GM12875 (cell line): Measurements from ENCODE around the gene ST3GAL2.

Experiments used
- H3K4me3 ChIP-seq: one replicate; pipeline ENCODE4 v1.5.1; 2011; ENCODE audit warnings: low read depth, low read length, control low read depth
- TF ChIP-seq, protein P1 (sequence below): IDR thresholded peaks from 2 replicates; pipeline ENCODE4 v1.5.1; 2011; ENCODE audit warnings: low read depth, mild to moderate bottlenecking, control low read depth, inconsistent platforms, low read length, moderate library complexity, borderline replicate concordance; ENCODE audit not compliant: insufficient read depth

ST3GAL2 gene

DNA sequence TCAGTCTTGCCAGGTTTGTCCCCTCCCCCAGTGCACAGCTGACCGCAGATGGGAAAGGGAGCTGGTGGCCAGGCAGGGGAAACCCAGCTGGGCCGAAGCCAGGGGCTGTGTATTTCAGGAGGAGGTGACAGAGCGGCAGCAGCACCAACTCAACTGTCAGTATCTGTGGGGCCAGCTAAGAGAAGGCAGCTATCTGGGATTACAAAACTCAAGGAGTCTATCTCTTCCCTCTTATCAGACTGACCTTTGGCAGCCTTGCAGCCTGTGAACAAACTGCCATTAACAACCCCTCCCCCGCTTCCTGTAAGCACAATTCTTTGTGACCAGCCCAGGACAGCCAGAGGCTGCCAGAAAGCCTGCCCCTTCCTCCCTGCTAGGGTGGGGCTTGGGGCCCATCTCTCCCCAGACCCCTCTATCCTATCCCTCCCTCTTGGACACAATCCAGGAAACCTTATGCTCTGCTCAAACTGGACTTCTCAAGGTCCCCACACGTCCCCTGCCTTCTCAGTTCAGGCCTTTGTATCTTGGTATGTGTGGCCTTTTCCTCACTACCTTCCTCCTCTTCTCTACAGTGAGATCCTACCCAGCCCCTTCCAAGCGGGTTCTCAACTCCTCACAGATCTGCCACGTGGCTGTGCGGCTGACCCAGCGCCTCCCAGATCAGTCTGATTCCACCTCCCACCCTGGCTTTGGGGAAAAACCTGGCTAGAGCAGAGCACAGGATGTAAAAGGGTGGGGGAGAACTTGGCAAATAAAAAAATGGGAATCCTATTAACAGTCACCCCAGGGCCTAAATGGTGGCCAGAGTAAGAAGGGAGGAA lies 10.5 kb downstream of the ST3GAL2 start:
- H3K4me3 ChIP-seq, result no peak overlapping the region
- TF ChIP-seq, protein P1, sequence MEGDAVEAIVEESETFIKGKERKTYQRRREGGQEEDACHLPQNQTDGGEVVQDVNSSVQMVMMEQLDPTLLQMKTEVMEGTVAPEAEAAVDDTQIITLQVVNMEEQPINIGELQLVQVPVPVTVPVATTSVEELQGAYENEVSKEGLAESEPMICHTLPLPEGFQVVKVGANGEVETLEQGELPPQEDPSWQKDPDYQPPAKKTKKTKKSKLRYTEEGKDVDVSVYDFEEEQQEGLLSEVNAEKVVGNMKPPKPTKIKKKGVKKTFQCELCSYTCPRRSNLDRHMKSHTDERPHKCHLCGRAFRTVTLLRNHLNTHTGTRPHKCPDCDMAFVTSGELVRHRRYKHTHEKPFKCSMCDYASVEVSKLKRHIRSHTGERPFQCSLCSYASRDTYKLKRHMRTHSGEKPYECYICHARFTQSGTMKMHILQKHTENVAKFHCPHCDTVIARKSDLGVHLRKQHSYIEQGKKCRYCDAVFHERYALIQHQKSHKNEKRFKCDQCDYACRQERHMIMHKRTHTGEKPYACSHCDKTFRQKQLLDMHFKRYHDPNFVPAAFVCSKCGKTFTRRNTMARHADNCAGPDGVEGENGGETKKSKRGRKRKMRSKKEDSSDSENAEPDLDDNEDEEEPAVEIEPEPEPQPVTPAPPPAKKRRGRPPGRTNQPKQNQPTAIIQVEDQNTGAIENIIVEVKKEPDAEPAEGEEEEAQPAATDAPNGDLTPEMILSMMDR, result no peak

DNA sequence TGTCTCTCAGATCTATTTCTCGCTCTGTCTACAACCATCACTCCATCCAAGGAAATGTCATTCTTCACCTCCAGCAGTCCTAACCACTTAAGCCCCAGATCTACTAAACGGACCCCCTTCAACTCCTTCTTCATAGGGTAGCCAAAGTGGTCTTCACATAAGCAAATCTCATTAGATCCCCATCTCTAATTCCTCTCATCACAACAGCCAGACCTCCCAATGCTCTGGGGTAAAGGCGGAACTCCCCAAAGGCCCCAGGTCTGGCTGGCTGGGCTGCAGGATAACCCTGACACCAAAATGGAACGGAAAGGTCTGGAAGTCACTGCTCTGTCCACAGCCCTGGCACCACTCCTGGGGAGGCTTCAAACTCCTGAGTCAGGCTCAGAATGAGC lies 11.1 kb downstream of the ST3GAL2 start:
- TF ChIP-seq, protein P1, result no peak
- H3K4me3 ChIP-seq, result no peak overlapping the region

DNA sequence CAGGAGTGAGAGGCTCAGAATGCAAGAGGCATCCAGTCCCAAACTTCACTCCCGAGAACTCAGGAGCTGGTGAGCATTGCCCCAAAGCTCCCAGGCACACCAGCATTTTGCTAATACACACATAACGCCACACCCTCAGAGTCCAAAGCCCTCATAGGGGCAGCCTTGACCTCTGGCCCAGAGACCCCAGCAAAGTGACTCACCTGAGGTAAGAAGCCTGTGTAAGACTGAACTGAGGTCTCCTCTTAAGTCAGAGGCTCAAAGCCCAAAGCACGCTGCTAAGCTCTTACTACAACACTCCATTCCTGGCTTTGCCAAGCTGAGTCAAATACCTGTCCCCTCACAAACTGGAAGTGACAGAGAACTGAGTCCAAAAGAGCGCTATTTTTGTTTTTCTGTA lies 16.4 kb downstream of the ST3GAL2 start:
- TF ChIP-seq, protein P1, result no peak
- no peak overlapping the region for H3K4me3 ChIP-seq

DNA sequence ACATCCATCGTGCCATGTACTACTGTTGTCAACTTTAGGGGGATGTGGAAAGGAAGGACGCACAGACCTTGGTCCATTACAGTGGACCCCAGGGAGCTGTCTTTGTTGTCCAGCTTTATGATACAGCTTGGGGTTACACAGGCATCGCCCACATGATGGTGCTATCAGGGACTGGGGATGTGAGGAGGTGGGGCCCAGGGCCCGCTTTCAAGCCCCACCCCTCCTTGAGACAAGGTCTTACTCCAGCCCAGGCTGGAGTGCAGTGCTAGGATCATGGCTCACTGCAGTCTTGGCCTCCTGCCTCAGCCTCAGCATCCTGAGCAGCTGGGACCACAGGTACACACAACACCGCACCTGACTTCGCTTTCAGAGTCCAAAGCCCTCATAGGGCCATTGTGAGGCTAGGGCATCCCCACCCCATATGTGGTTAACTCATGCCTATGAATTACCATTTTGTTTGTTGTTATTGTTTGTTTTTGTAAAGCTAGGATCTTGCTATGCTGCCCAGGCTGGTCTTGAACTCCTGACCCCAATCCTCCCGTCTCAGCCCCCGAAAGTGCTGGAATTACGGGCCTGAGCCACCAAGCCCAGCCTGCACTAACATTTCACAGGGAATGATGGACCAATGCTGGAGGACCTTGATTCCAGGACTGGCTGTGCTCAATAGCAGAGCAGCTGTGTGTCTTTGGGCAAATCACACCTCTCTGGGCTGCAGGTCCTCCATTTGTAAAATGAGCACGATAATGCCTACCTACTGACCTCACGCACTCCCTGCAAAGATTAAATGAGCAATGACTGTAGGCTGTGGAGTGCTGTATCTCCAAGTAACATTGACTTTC lies 17.2 kb downstream of the ST3GAL2 start:
- no peak overlapping the region for H3K4me3 ChIP-seq
- TF ChIP-seq, protein P1, result no peak

DNA sequence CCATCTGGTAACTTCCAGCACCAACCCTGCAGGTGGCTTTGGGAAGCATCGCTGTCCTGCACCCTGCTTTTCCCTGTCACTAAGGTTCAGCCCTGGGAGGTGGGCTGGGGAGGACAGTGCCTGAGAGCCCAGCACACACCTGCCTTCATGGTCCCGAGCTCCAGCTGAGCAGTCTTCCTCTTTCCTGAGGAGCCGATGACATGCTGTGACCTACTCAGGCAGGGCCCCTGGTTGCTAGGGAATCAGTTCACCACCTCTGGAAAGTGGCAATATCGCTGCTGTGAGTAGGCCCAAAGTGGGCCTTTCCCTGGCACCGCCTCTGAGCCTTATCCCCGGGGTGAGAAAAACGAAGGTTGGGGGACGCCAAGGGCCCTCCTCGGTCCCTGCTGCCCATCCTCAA lies 17.9 kb downstream of the ST3GAL2 start:
- TF ChIP-seq, protein P1, result no peak
- no peak overlapping the region for H3K4me3 ChIP-seq

DNA sequence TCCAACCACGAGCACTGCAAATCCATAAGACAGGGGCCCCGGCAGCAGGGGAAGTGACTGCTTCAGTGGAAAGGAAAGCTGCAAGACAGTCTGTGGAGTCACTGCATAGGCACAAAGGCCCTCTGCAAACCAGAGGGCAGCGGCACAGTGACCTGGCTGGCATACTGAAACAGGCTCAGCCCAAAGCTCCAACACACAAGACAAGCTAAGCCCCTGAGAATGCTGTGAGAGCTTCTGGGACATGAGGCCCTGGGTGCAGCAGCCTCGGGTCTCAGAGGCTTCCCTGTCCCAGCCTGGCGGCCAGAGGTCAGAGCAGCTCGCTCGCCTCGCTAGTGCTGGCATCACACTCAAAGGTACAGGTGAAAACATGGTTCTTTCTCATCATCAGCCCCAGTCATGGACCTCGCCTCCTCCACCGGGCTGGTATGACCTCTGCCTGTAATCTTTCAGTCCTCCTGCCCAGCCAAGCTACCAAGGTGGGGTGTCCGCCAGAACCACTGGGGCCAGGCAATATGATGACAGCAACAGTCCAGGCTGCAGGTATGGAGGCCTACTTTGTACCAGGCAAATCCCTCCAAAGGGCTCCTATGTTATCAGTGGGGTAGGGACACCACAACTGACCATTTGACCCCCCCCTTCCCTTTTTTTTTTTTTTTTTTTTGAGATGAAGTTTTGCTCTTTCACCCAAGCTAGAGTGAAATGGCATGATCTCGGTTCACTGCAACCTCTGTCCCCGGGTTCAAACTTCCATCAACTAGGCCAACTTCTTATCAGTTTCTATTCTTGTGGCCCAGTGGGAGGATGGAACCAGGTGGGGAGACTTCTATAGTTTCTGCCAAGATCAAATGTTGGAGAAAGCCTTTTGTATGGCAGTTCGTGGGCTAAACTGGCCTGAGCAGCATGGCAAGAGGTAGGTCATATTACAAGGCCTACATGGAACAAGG lies 19.2 kb downstream of the ST3GAL2 start:
- TF ChIP-seq, protein P1, result no peak
- no peak overlapping the region for H3K4me3 ChIP-seq
